Neuronal stem cell (in vitro differentiated cells): ENCODE results near the gene EPB41L4B.

ENCODE experiments used
- DNase-seq: peaks from one replicate; pipeline ENCODE4 v3.0.0-alpha.2; 2013; ENCODE audit warnings: low spot score
- H2AFZ ChIP-seq: one replicate; pipeline ENCODE4 v1.6.1; 2013; ENCODE audit warnings: mild to moderate bottlenecking, low read length, inconsistent platforms
- H2AK5ac ChIP-seq: 2 replicates; pipeline ENCODE4 v1.6.1; 2013; ENCODE audit warnings: low read depth, mild to moderate bottlenecking, inconsistent platforms, low read length, moderate library complexity, mixed read lengths
- H2BK120ac ChIP-seq: 2 replicates; pipeline ENCODE4 v1.6.1; 2013; ENCODE audit warnings: low read depth, mild to moderate bottlenecking, inconsistent platforms, low read length, moderate library complexity, mixed read lengths
- H2BK12ac ChIP-seq: one replicate; pipeline ENCODE4 v1.6.1; 2013; ENCODE audit warnings: low read length, inconsistent platforms
- H2BK15ac ChIP-seq: 2 replicates; pipeline ENCODE4 v1.6.1; 2013; ENCODE audit warnings: mild to moderate bottlenecking, low read length, inconsistent platforms, mixed read lengths
- H2BK5ac ChIP-seq: one replicate; pipeline ENCODE4 v1.6.1; 2013; ENCODE audit warnings: inconsistent platforms, mild to moderate bottlenecking, low read length, moderate library complexity
- H3K14ac ChIP-seq: one replicate; pipeline ENCODE4 v1.6.1; 2013; ENCODE audit warnings: low read length, inconsistent platforms
- H3K18ac ChIP-seq: 2 replicates; pipeline ENCODE4 v1.6.1; 2013; ENCODE audit warnings: low read length, inconsistent platforms
- H3K23ac ChIP-seq: 2 replicates; pipeline ENCODE4 v1.6.1; 2013; ENCODE audit warnings: low read depth, mild to moderate bottlenecking, mixed read lengths, low read length, inconsistent platforms; ENCODE audit not compliant: poor library complexity
- H3K27ac ChIP-seq: replicated peaks from 3 replicates; pipeline ENCODE4 v1.5.1; 2013; ENCODE audit warnings: low read length, inconsistent platforms
- H3K27me3 ChIP-seq, 3 experiments: 2 replicates each; pipeline ENCODE4 v1.6.1; 2013; ENCODE audit warnings: low read length in 3 of 3, mild to moderate bottlenecking in 2 of 3, inconsistent platforms in 1 of 3, low read depth in 1 of 3, mixed read lengths in 1 of 3, moderate library complexity in 1 of 3; ENCODE audit not compliant: control insufficient read depth in 3 of 3, insufficient read depth in 3 of 3
- H3K36me3 ChIP-seq, 2 donors: replicated peaks in 1 of 2; 2 replicates each; pipeline ENCODE4 v1.6.1; 2013; ENCODE audit warnings: low read length in 2 of 2; ENCODE audit not compliant: control insufficient read depth in 2 of 2, insufficient read depth in 2 of 2
- H3K4ac ChIP-seq: 2 replicates; pipeline ENCODE4 v1.6.1; 2013; ENCODE audit warnings: inconsistent platforms, mild to moderate bottlenecking, low read length, moderate library complexity
- H3K4me1 ChIP-seq, 2 donors: 1 replicate in 1 of 2; 2 replicates in 1 of 2; pipeline ENCODE4 v1.6.1; 2013; ENCODE audit warnings: low read length in 2 of 2, low read depth in 1 of 2; ENCODE audit not compliant: control insufficient read depth in 2 of 2, insufficient read depth in 1 of 2
- H3K4me2 ChIP-seq: one replicate; pipeline ENCODE4 v1.6.1; 2013; ENCODE audit warnings: mild to moderate bottlenecking, low read length, inconsistent platforms; ENCODE audit not compliant: insufficient read depth, poor library complexity, severe bottlenecking
- H3K4me3 ChIP-seq, 2 donors: 2 replicates each; pipeline ENCODE4 v1.5.1; 2013; ENCODE audit warnings: low read length in 2 of 2, mild to moderate bottlenecking in 2 of 2, inconsistent platforms in 1 of 2, moderate library complexity in 1 of 2
- H3K79me1 ChIP-seq: one replicate; pipeline ENCODE4 v1.6.1; 2013; ENCODE audit warnings: low read depth, mild to moderate bottlenecking, inconsistent platforms, low read length, moderate library complexity
- H3K9ac ChIP-seq: one replicate; pipeline ENCODE4 v1.6.1; 2013; ENCODE audit warnings: mild to moderate bottlenecking, low read depth, low read length, inconsistent platforms; ENCODE audit not compliant: poor library complexity
- H3K9me3 ChIP-seq, 2 donors: replicated peaks in 1 of 2; 2 replicates each; pipeline versions ENCODE3 to v1.6.1; 2013; ENCODE audit warnings: low read length in 2 of 2, mild to moderate bottlenecking in 2 of 2, inconsistent platforms in 1 of 2, low read depth in 1 of 2, mixed read lengths in 1 of 2, moderate library complexity in 1 of 2; ENCODE audit not compliant: control insufficient read depth in 2 of 2, insufficient read depth in 1 of 2
- H4K8ac ChIP-seq: one replicate; pipeline ENCODE4 v1.6.1; 2013; ENCODE audit warnings: low read depth, mild to moderate bottlenecking, inconsistent platforms, low read length, moderate library complexity
- H4K91ac ChIP-seq: one replicate; pipeline ENCODE4 v1.6.1; 2013; ENCODE audit warnings: low read length, low read depth, mild to moderate bottlenecking, inconsistent platforms; ENCODE audit not compliant: poor library complexity
- WGBS, 2 donors: extraction: QIAGEN DNeasy Blood & Tissue Kit; methylation state at CpG; one replicate each; pipeline ENCODE4 v1.1.7; 2013; ENCODE audit warnings: missing lambda C conversion rate in 2 of 2, mixed read lengths in 1 of 2; ENCODE audit not compliant: insufficient read length in 2 of 2, insufficient replicate concordance in 1 of 2; ENCODE audit errors: extremely low coverage in 2 of 2; 5-methylcytosine and 5-hydroxymethylcytosine counted together

Gene EPB41L4B

GRCh38 chr9:109323771-109324170, 2.9 kb upstream of the EPB41L4B start:
- H3K4ac ChIP-seq = no peak overlapping the region
- no peak overlapping the region for H4K8ac ChIP-seq
- no peak overlapping the region for H3K27ac ChIP-seq
- no peak overlapping the region for H3K9ac ChIP-seq
- H3K23ac ChIP-seq = no peak overlapping the region
- no peak overlapping the region for H3K4me2 ChIP-seq
- WGBS, 2 donors = no CpG with 5 or more reads among the region's 3 CpGs
- H2BK15ac ChIP-seq = no peak overlapping the region
- H3K36me3 ChIP-seq = no peaks in the 10 kb centered on the region
- H4K91ac ChIP-seq = no peak overlapping the region
- no peak for DNase-seq
- no peak overlapping the region for H3K18ac ChIP-seq
- H3K4me1 ChIP-seq = peaks cover 0 to 3% of the 10 kb centered on the region in 2 donors
- H2AK5ac ChIP-seq = no peak overlapping the region
- H2BK12ac ChIP-seq = no peak overlapping the region
- peaks cover 5 to 25% (median 12%) of the 10 kb centered on the region in 3 experiments for H3K27me3 ChIP-seq
- H2BK5ac ChIP-seq = no peak overlapping the region
- H3K14ac ChIP-seq = no peak overlapping the region
- H3K9me3 ChIP-seq = no peaks in the 10 kb centered on the region
- H3K79me1 ChIP-seq = no peaks in the 10 kb centered on the region
- no peak overlapping the region for H2BK120ac ChIP-seq
- H3K4me3 ChIP-seq = no peak overlapping the region
- no peak overlapping the region for H2AFZ ChIP-seq

- Histone ChIP-seq H3K27me3 (peaks cover 5 to 46% (median 18%) of the 10 kb centered on the region in 3 experiments), H2BK5ac (no peak overlapping the region), H3K4ac (no peak overlapping the region)
Observed at GRCh38 chr9:109321727-109322126, 868 bp upstream of the EPB41L4B start.

GRCh38 chr9:109320331-109320741, 523 bp downstream of the EPB41L4B start:
- no CpG with 5 or more reads among the region's 77 CpGs for WGBS, 2 donors
- H2AFZ ChIP-seq = peak overlapping the region; percentile 80
- H3K4ac ChIP-seq = no peak overlapping the region
- H4K91ac ChIP-seq = no peak overlapping the region
- H2BK15ac ChIP-seq = no peak overlapping the region
- no peak overlapping the region for H2BK5ac ChIP-seq
- no peak overlapping the region for H2AK5ac ChIP-seq
- no peak overlapping the region for H3K23ac ChIP-seq
- peak overlapping the region; percentile 50 to 86 for H3K4me3 ChIP-seq
- peak; percentile 26 for DNase-seq
- H3K18ac ChIP-seq = no peak overlapping the region
- peaks cover 5 to 53% (median 18%) of the 10 kb centered on the region in 3 experiments for H3K27me3 ChIP-seq
- no peak overlapping the region for H2BK120ac ChIP-seq
- no peaks in the 10 kb centered on the region for H3K36me3 ChIP-seq
- H3K79me1 ChIP-seq = no peaks in the 10 kb centered on the region
- H3K4me1 ChIP-seq = peaks cover 2 to 6% of the 10 kb centered on the region in 2 donors
- H3K9me3 ChIP-seq = no peaks in the 10 kb centered on the region
- no peak overlapping the region for H2BK12ac ChIP-seq
- no peak overlapping the region for H3K9ac ChIP-seq
- H3K27ac ChIP-seq = no peak overlapping the region
- H3K4me2 ChIP-seq = peak overlapping the region; percentile 81
- H3K14ac ChIP-seq = no peak overlapping the region
- no peak overlapping the region for H4K8ac ChIP-seq

More at GRCh38 chr9:109321727-109322126, 868 bp upstream of the EPB41L4B start:
- H4K8ac ChIP-seq = no peak overlapping the region
- no peak overlapping the region for H2BK12ac ChIP-seq
- H3K23ac ChIP-seq = no peak overlapping the region
- no peaks in the 10 kb centered on the region for H3K79me1 ChIP-seq
- no peak overlapping the region for H3K4me2 ChIP-seq
- H3K9me3 ChIP-seq = no peaks in the 10 kb centered on the region
- no peak overlapping the region for H3K18ac ChIP-seq
- no peak overlapping the region for H3K27ac ChIP-seq
- H3K14ac ChIP-seq = no peak overlapping the region
- no peak overlapping the region for H2BK15ac ChIP-seq
- peaks cover 2 to 6% of the 10 kb centered on the region in 2 donors for H3K4me1 ChIP-seq
- H3K4me3 ChIP-seq = no peak overlapping the region
- WGBS, 2 donors = no CpG with 5 or more reads among the region's 5 CpGs
- no peaks in the 10 kb centered on the region for H3K36me3 ChIP-seq
- H2BK120ac ChIP-seq = no peak overlapping the region
- H2AFZ ChIP-seq = no peak overlapping the region
- H2AK5ac ChIP-seq = no peak overlapping the region
- no peak overlapping the region for H3K9ac ChIP-seq
- H4K91ac ChIP-seq = no peak overlapping the region
- no peak for DNase-seq

- Histone ChIP-seq H2BK12ac (no peak overlapping the region), H2AK5ac (no peak overlapping the region), H3K18ac (peak overlapping the region; percentile 78), H3K4me3 (peak overlapping the region; percentile 50 to 86), H3K9me3 (no peaks in the 10 kb centered on the region), H3K9ac (peak overlapping the region; percentile 83), H3K4me2 (peak overlapping the region; percentile 81), H3K4me1 (peaks cover 2 to 6% of the 10 kb centered on the region in 2 donors), H4K8ac (no peak overlapping the region), H2BK5ac (no peak overlapping the region), H3K79me1 (no peaks in the 10 kb centered on the region), H2AFZ (peak overlapping the region; percentile 80), H2BK120ac (no peak overlapping the region), H2BK15ac (no peak overlapping the region), H4K91ac (no peak overlapping the region), H3K4ac (no peak overlapping the region), H3K27ac (no peak overlapping the region), H3K27me3 (peaks cover 5 to 54% (median 18%) of the 10 kb centered on the region in 3 experiments), H3K36me3 (no peaks in the 10 kb centered on the region), H3K23ac (peak overlapping the region; percentile 18), H3K14ac (no peak overlapping the region)
- peak; percentile 17 for DNase-seq
- WGBS, 2 donors = no CpG with 5 or more reads among the region's 42 CpGs
Observed at GRCh38 chr9:109319626-109320241, 1.1 kb downstream of the EPB41L4B start.
